ENCODE data around the gene ATXN1.

The ATXN1 gene

DNA sequence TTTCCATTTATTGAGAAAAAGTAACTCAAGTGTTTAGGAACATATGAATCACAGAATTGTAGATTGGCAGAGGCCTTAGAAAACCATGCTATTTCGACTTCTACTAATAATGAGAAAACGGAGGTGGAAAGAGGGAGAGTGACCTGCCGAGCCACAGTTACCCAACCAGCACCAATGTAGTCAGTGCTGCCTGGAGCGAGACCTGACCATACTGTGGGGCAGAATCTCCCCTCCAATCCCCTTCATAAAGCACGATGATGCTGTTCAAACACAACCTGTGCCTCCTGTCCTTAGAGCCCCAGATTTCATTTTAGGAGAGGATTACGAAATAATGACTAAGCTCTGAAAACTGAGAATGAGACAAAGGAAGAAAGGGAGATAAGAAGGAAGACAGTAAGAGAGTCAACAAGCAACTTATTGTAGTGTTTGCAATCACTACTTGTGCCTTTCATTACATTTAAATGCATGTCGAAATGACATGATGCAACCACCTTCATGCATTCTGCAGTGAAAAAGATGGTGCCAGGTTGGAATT is 70.6 kb downstream of the ATXN1 start:
- Histone ChIP-seq H4K20me1 (ENCODE audit: insufficient read depth) (no peaks in the 10 kb centered on the region), H3K27me3 (ENCODE audit: insufficient read depth, low read depth) (no peaks in the 10 kb centered on the region), H3K9ac (no peak overlapping the region), H3K36me3 (ENCODE audit: insufficient read depth) (no peaks in the 10 kb centered on the region), H3K4me2 (no peak overlapping the region), H3K79me2 (ENCODE audit: insufficient read depth, low read depth) (no peaks in the 10 kb centered on the region), H3K27ac (no peak overlapping the region), H3K4me3 (IDR thresholded peaks at IDR 0.05; ENCODE audit: insufficient read depth, low read depth, low read length) (no peak overlapping the region), H2AFZ (ENCODE audit: low read depth) (no peak overlapping the region), H3K4me1 (ENCODE audit: low read depth, poor library complexity, severe bottlenecking) (peaks cover 21% of the 10 kb centered on the region)
- TF ChIP-seq, protein P1, sequence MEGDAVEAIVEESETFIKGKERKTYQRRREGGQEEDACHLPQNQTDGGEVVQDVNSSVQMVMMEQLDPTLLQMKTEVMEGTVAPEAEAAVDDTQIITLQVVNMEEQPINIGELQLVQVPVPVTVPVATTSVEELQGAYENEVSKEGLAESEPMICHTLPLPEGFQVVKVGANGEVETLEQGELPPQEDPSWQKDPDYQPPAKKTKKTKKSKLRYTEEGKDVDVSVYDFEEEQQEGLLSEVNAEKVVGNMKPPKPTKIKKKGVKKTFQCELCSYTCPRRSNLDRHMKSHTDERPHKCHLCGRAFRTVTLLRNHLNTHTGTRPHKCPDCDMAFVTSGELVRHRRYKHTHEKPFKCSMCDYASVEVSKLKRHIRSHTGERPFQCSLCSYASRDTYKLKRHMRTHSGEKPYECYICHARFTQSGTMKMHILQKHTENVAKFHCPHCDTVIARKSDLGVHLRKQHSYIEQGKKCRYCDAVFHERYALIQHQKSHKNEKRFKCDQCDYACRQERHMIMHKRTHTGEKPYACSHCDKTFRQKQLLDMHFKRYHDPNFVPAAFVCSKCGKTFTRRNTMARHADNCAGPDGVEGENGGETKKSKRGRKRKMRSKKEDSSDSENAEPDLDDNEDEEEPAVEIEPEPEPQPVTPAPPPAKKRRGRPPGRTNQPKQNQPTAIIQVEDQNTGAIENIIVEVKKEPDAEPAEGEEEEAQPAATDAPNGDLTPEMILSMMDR (conservative IDR thresholded peaks at IDR 0.05; ENCODE audit: low read depth, low read length), result no peak

DNA sequence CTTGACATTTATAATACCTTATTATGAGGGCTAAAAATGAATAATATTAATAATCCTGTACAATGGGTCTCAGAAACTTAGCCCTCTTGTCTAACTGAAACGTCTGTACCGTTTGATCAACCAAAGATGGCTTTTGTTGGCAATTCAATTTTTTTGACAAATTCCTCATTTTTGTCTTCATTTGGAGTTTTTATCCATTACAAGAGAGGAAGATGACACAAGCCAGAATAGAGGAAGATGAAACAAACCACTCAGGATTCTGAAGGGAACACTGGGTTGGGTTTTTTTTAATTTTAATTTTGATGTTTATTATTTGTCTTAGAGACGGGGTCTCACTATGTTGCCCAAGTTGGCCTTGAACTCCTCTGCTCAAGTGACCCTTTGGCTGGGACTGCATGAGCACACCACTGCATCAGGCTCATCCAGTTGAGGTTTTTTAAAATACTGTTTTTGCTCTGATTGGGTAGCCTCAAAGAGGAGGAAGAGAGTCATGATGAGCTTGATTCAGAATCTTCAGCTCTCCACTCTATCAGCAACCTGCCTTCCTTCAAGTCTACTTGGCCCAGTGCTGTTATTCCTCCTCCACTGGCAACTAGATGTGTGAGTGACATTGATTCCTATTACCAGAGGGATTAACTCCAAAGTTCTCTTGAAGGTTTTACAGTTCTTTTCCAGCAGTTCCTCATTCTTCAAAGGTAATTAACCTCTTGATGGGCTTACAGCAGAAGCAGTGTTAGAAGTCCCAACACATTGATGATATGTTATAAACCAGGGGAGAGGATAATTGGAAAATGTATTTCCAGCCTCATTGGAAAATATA is 71.3 kb downstream of the ATXN1 start:
- Histone ChIP-seq H3K4me2 (no peak overlapping the region), H3K27ac (no peak overlapping the region)
- TF ChIP-seq, protein P1 (conservative IDR thresholded peaks at IDR 0.05; ENCODE audit: low read depth, low read length), result no peak

DNA sequence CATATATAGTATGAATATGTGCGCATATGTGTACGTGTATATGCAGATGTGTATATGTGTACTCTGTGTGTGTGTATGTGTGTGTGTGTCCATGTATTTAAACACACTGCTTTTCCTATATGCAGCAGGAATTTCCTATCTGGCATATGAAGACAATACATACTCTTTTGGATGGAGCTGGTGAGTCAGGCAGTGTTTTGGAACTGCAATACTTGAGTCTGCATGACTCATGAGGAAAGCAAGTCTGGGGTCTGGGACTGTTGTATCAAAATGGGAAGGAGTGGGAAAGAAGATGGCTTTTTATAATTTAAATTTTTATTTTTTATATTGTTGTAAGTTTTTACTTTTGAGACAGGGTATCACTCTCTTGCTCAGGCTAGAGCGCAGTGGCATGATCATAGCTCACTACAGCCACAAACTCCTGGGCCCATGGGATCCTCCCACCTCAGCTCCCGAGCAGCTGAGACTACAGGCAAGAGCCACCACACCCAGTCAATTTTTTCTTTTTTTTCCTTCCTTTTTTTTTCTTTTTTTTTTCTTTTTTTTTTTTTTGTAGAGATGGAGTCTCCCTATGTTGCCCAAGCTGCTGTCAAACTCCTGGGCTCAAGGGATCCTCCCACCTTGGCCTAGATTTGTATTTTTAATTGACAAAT is 72.2 kb downstream of the ATXN1 start:
- no peak overlapping the region for H3K27ac ChIP-seq
- no peaks in the 10 kb centered on the region for H3K36me3 ChIP-seq (ENCODE audit: insufficient read depth)
- H3K4me3 ChIP-seq (IDR thresholded peaks at IDR 0.05; ENCODE audit: insufficient read depth, low read depth, low read length), result no peak overlapping the region
- H2AFZ ChIP-seq (ENCODE audit: low read depth), result no peak overlapping the region
- no peaks in the 10 kb centered on the region for H4K20me1 ChIP-seq (ENCODE audit: insufficient read depth)
- TF ChIP-seq, protein P1 (conservative IDR thresholded peaks at IDR 0.05; ENCODE audit: low read depth, low read length), result no peak
- H3K79me2 ChIP-seq (ENCODE audit: insufficient read depth, low read depth), result no peaks in the 10 kb centered on the region
- no peak overlapping the region for H3K9ac ChIP-seq
- no peaks in the 10 kb centered on the region for H3K27me3 ChIP-seq (ENCODE audit: insufficient read depth, low read depth)
- H3K4me2 ChIP-seq, result no peak overlapping the region
- H3K4me1 ChIP-seq (ENCODE audit: low read depth, poor library complexity, severe bottlenecking), result peaks cover 32% of the 10 kb centered on the region

More for the DNA sequence above, 71.3 kb downstream of the ATXN1 start:
- Histone ChIP-seq H4K20me1 (ENCODE audit: insufficient read depth) (no peaks in the 10 kb centered on the region), H3K36me3 (ENCODE audit: insufficient read depth) (no peaks in the 10 kb centered on the region), H3K4me1 (ENCODE audit: low read depth, poor library complexity, severe bottlenecking) (peaks cover 27% of the 10 kb centered on the region), H3K9ac (no peak overlapping the region), H3K4me3 (IDR thresholded peaks at IDR 0.05; ENCODE audit: insufficient read depth, low read depth, low read length) (no peak overlapping the region), H3K27me3 (ENCODE audit: insufficient read depth, low read depth) (no peaks in the 10 kb centered on the region), H3K79me2 (ENCODE audit: insufficient read depth, low read depth) (no peaks in the 10 kb centered on the region), H2AFZ (ENCODE audit: low read depth) (no peak overlapping the region)

DNA sequence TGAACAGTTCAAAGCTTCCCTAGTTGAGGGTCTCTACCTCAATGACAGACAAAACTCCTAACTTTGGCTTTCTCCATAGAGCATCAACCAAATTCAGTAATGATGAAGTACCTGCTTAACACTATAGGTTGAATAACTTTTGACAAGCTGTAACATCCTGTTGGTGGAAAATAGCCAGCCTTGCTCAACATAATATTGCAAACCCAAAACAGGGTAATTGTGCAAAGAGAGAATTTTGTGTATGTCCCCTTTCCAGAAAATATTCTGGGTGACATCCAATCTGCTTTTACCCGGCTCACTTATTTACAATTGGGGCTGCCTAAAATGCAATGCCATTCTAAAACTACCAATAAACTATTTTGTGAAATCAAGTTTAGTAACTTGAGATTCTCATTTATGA is 72.8 kb downstream of the ATXN1 start:
- no peaks in the 10 kb centered on the region for H4K20me1 ChIP-seq (ENCODE audit: insufficient read depth)
- H3K36me3 ChIP-seq (ENCODE audit: insufficient read depth), result no peaks in the 10 kb centered on the region
- H3K27me3 ChIP-seq (ENCODE audit: insufficient read depth, low read depth), result no peaks in the 10 kb centered on the region
- no peak overlapping the region for H2AFZ ChIP-seq (ENCODE audit: low read depth)
- TF ChIP-seq, protein P1 (conservative IDR thresholded peaks at IDR 0.05; ENCODE audit: low read depth, low read length), result no peak
- no peak overlapping the region for H3K9ac ChIP-seq
- peaks cover 34% of the 10 kb centered on the region for H3K4me1 ChIP-seq (ENCODE audit: low read depth, poor library complexity, severe bottlenecking)
- H3K4me2 ChIP-seq, result no peak overlapping the region
- H3K79me2 ChIP-seq (ENCODE audit: insufficient read depth, low read depth), result no peaks in the 10 kb centered on the region
- H3K4me3 ChIP-seq (IDR thresholded peaks at IDR 0.05; ENCODE audit: insufficient read depth, low read depth, low read length), result no peak overlapping the region
- H3K27ac ChIP-seq, result no peak overlapping the region

Measured in KMS-11 (cell line).